ENCODE measurements around the gene APLP1.

APLP1 gene

GRCh38 chr19:35901854-35902661, 33.7 kb downstream of the APLP1 start, which contains the start of gene HCST:
Gene HCST, plus strand, starts transcription at chr19:35902529. Its CDS starts 65 bp downstream, at chr19:35902594.
- 0 out of 2 replicates have a peak within 1 kb of the TSS, but pooled peaks have one; percentile 20 for H3K27ac ChIP-seq
- TF ChIP-seq ZFX (IDR thresholded peaks at IDR 0.05; ENCODE audit: borderline replicate concordance), result no peak
- no peak for TF ChIP-seq CTCF (IDR thresholded peaks at IDR 0.05)

GRCh38 chr19:35902870-35903475, 34.6 kb downstream of the APLP1 start:
- H3K27ac ChIP-seq, result 0 out of 2 replicates have a peak overlapping the region, but pooled peaks have one; percentile 20
- TF ChIP-seq ZFX (IDR thresholded peaks at IDR 0.05; ENCODE audit: borderline replicate concordance) (no peak), CTCF (IDR thresholded peaks at IDR 0.05) (no peak)

DNA sequence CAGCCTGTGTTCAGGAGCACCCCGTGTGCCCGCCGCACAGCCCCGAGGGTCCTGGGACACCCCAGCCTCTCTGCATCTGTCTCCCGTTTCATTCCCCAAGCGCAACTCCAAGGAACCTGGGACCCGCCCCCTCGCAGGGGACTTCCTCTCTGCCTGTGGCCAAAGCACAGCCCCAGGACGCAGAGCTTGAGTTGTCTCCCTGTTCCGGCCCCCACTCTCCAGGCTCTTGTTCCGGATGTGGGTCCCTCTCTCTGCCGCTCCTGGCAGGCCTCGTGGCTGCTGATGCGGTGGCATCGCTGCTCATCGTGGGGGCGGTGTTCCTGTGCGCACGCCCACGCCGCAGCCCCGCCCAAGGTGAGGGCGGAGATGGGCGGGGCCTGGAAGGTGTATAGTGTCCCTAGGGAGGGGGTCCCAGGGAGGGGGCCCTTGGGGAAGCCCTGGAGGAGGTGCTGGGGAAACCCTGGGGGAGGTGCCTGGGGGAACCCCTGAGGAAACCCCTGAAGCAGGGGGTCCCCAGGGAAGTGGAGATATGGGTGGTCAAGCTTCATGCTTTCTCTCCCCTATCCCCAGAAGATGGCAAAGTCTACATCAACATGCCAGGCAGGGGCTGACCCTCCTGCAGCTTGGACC, 35.3 kb downstream of the APLP1 start:
- 0 out of 2 replicates have a peak overlapping the region, but pooled peaks have one; percentile 20 for H3K27ac ChIP-seq
- TF ChIP-seq ZFX (IDR thresholded peaks at IDR 0.05; ENCODE audit: borderline replicate concordance), result no peak
- TF ChIP-seq CTCF (IDR thresholded peaks at IDR 0.05), result no peak

DNA sequence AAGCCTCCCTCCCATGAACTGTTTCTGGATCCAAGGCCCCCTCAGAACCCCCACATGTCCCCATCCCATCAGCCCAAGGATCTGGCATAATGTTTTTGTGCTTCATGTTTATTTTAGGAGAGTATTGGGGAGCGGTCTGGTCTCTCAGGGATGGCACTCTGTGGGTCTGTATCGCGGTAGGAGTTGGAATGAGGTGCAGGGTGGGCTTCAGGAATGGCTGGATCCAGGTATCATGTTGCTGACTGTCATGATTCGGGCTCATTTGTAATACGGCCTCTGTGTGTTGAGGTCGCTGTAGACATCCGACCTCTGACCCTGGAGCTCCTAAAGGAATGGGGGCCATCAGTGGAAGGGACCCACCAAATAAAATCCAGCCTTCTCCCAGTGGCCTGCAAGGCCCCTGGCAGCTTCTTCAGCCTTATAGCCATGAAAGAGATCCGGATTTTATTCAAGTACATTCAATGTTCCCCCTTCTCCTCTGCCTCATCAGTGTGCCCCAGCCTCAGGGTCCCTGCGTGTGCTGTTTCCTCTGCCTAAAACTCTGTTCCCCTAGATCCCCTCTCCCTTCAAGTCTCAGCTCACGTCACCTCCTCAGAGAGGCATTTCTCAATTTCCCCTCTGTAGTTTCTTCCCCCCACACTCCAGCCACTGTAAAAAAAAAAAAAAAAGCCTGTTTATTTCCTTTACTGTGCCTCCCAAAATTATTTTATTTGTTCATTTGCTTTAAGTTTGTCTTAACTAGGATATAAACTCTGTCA, 36.1 kb downstream of the APLP1 start:
- no peak overlapping the region for H3K27ac ChIP-seq
- TF ChIP-seq ZFX (IDR thresholded peaks at IDR 0.05; ENCODE audit: borderline replicate concordance) (no peak), CTCF (IDR thresholded peaks at IDR 0.05) (no peak)

DNA sequence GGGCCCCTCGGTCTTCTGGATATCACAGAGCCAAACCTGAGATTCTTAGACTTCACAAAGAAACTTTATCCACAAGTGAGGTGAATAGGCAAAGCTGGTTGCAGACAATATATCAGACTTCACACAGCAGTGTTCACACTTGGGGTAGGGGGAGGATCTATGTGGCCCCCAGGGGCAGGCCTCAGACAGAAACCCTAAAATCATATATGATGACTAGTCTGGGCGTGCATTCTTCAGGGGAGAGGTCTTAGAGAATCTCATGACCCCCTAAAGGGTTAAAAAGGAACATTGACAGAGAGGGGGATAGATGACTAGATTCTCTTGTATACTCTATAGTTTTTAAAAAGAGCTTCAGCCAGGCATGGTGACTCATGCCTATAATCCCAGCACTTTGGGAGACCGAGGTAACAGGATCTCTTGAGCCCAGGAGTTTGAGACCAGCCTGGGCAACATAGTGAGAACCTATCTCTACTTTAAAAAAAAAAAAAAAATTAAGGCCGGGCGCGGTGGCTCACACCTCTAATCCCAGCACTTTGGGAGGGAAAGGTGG, 36.9 kb downstream of the APLP1 start:
- TF ChIP-seq CTCF (IDR thresholded peaks at IDR 0.05), result no peak
- TF ChIP-seq ZFX (IDR thresholded peaks at IDR 0.05; ENCODE audit: borderline replicate concordance), result no peak
- H3K27ac ChIP-seq, result no peak overlapping the region

DNA sequence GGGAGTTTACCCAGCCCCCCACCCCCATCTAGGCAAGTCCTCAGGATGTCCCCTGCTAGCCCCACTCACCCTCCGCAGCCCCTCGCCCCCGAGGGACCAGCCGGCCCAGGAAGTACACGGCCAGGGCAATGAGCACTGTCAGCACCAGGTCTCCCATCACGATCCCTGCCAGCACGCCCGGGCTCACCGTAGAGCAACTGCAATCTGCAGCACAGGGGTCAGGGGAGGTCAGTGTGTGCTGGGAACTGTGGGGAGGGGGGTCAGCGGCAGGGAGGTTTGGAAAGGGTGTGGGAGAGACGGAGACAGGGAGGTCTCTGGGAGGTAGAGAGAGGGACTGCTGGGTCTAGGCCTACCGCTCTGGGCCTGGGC, 39.0 kb downstream of the APLP1 start:
- no peak for TF ChIP-seq CTCF (IDR thresholded peaks at IDR 0.05)
- TF ChIP-seq ZFX (IDR thresholded peaks at IDR 0.05; ENCODE audit: borderline replicate concordance), result no peak
- no peak overlapping the region for H3K27ac ChIP-seq
